Neural progenitor cell (in vitro differentiated cells): Measurements from ENCODE around the gene DNAJA2.

Experiments
- CTCF ChIP-seq: fragments of 200-600 bp; sonication (generic); IDR thresholded peaks from 2 replicates; pipeline ENCODE4 v1.5.1; 2017; ENCODE audit warnings: antibody characterized with exemption, mild to moderate bottlenecking
- EZH2 ChIP-seq: fragments of 200-600 bp; sonication (generic); IDR thresholded peaks from 2 replicates; pipeline ENCODE4 v1.6.1; 2017; ENCODE audit warnings: antibody characterized with exemption, mild to moderate bottlenecking, moderate library complexity
- EZH2phosphoT487 ChIP-seq: fragments of 200-600 bp; sonication (generic); IDR thresholded peaks from 2 replicates; pipeline ENCODE4 v1.6.1; 2017; ENCODE audit warnings: antibody characterized with exemption

- TF ChIP-seq CTCF = no peak
- no peak for TF ChIP-seq EZH2
- TF ChIP-seq EZH2phosphoT487 = no peak
These were observed 61.8 kb downstream of the DNAJA2 start for GRCh38 chr16:46911650-46912049.
